ENCODE measurements around the gene NDOR1.

The NDOR1 gene

DNA sequence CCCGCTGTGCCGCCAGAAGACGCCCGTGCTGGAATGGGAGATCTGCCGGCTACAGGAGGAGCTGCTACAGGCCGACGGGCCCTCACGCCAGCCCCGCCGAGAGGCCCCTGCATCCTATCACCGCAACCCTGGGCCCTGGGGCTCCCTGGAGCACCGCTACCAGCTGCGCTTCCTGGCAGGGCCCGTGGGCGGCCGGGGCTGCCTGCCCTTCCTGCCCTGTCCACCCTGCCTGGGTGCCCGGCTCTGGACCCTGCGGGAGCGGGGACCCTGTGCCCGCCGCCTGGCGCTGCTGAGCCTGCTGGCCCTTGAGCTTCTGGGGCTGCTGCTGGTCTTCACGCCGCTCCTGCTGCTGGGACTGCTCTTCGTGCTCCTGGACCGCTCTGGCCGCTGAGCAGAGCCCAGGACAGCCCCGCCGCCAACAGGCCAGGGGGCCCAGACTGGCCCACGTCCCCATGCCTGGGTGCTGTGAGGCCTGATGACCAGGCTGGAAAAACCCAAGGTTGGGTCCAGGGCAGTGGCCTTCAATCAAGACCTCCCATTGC is 12.8 kb downstream of the NDOR1 start:
- no peak for DNase-seq

- no peak for DNase-seq
Measured at GRCh38 chr9:137218754-137219271, 13.3 kb downstream of the NDOR1 start.

DNA sequence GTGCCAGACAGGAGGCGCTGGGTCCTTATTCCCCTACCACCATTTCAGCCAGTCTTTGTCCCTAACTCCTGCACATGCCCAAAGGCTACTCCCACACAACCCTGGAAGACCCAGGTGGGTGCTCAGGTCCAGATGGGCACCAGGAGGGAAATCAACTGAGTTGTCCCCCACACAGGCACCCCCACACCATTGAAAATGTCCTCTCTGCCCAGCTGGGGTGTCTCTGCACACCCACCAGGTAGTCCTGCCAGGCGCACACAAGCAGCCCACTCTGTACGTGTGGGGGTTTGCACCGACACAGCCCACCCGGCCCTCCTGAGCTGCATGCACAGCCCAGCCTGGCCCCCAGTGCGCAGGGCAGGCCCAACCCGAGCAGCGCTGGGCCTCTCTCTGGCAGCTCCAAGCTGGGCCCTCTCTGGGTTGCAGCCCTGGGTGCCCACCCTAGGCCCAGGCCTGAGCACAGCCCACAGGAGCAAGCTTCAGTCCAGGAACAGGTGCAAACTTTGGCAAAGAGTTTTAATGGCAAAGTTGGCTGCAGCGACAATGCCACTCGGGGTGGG is 14.3 kb downstream of the NDOR1 start:
- DNase-seq: no peak

- DNase-seq: no peak
Measured at GRCh38 chr9:137220317-137221094, 15.0 kb downstream of the NDOR1 start.

- DNase-seq: no peak
Measured at GRCh38 chr9:137221095-137221505, 15.6 kb downstream of the NDOR1 start.

DNA sequence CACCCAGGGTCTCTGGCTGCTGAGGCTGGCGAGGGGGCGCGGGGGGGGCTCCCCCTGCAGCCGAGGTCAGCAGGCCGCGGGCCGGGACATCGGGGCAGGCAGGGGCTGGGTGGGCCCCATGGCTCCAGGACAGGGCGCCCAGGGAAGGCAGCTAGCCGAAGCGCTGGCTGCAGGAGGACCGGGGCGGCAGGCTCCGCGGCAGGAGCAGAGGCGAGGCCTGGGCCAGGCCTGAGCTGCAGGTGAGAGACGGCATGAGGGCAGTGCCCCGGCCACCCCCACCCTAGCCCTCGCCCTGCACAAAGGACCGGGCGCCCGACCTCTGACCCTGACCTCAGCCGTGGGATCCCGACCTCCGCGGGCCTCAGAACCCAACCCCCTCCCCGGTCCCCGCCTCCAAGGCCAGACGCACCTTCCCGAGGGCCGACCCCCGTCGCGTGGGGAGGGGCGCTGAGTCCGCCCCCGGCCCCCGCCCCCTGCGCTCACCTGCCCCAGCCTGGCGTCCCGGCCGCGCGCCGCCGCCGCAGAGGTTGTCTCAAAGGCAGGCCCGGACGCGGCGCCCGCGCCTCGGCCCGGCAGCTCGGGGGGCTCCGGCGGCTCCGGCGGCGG is 16.1 kb downstream of the NDOR1 start:
- no peak for DNase-seq

GRCh38 chr9:137222190-137223077 is 16.9 kb downstream of the NDOR1 start, which contains the start of gene RNF208:
TSS of gene RNF208 (minus strand) at chr9:137222240. CDS start at chr9:137221212, 1,028 bp downstream.
- DNase-seq: peak in 6 of 51 donors; percentile 13 to 61 (median 27)

GRCh38 chr9:137223078-137223970 is 17.8 kb downstream of the NDOR1 start:
- peak; percentile 89 to 99 (median 96) for DNase-seq

GRCh38 chr9:137224830-137225694 is 19.6 kb downstream of the NDOR1 start, which contains the start of gene CYSRT1:
TSS of gene CYSRT1 (plus strand) at chr9:137225174. CDS start at chr9:137225622, 448 bp downstream.
- DNase-seq: no peak

DNA sequence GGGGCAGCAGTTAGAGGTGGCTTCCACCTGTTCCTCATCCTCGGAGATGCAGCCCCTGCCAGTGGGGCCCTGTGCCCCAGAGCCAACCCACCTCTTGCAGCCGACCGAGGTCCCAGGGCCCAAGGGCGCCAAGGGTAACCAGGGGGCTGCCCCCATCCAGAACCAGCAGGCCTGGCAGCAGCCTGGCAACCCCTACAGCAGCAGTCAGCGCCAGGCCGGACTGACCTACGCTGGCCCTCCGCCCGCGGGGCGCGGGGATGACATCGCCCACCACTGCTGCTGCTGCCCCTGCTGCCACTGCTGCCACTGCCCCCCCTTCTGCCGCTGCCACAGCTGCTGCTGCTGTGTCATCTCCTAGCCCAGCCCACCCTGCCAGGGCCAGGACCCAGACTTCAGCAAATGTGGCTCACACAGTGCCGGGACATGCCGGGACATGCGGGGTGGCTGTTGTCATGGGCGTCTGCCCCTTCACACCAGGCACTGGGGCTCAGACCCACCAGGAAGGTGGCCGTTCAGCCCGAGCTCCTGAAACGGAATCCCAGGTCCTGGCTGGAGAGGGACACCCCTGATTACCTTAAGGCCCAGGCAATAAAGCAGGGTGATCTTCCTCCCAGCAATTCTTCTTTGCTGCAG is 20.3 kb downstream of the NDOR1 start:
- DNase-seq: no peak

DNA sequence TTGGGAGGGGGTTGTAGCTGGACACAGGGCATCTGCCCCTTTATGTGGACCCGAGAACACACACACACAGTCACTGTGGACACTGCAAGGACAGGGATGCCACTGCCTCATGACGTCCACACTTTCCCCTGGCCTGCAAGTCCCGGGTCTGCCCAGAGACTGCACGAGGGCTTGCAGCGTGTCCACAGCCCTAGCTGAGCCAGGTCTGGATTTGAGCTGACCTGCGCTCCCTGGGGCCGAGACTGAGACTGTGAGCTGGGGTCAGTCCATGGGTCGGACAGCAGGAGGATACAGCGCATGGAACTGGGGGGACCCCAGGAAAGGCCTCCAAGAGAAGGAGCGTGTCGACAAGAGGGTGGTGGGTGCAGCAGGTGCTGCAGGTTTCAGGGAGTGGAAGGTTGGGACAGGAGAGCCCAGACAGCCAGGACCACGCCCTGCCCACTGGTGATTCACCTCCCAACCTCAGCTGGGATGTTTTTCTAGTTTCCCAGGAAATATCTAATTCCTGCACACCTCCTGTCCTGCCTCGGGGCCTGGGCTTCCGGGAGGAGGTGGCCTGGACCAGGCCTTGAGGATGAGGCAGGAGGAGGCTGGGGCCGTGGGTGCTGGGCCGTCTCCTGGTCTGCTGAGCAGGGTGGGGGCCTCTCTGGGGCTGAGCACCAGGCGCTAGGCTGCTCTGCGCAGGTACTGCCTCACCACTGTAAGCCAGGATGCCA is 21.0 kb downstream of the NDOR1 start:
- DNase-seq: no peak

DNA sequence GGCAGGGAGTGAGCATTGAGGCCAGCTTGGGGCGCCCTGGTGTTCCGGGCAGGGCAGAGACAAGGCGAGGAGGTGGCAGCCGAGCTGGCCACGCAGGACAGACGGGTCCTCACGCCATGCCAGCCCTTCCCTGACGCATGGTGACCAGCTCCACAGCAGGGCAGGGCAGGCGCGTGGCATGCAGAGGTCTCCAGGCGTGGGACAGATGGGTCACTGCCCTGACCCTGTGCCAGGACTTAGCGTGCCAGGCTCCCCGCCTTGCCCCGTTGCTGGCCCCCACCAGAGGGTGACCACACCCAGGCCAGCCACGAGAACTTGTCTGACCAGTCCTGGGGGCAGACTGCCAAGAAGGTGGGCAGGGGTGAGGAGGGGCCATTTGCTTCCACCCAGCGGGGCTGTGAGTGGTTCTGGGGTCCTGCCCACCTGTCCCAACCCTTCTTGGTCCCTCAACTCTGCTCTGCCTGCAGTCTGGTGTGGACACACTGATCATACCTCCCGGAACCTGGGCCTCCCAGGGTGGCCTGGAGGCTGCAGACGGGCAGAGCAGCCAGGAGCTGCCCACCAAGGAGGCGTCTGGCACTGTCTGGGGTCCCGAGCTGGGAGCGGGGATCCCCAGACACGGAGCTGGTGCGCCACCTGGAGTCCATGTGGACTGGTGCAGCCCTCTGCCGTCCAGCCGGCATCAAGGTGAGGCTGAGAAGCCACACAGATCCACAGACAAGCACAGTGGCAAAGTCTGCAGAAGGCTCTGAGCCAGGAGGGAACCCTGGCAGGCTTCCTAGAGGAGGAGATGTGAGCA is 21.8 kb downstream of the NDOR1 start, which contains the start of gene RNF224:
RNF224 (plus strand) TSS at position 449 of the 799 bp plus-strand sequence. CDS start 834 bp downstream, outside the sequence.
- peak in 43 of 51 donors; percentile 7 to 73 (median 44) for DNase-seq

DNA sequence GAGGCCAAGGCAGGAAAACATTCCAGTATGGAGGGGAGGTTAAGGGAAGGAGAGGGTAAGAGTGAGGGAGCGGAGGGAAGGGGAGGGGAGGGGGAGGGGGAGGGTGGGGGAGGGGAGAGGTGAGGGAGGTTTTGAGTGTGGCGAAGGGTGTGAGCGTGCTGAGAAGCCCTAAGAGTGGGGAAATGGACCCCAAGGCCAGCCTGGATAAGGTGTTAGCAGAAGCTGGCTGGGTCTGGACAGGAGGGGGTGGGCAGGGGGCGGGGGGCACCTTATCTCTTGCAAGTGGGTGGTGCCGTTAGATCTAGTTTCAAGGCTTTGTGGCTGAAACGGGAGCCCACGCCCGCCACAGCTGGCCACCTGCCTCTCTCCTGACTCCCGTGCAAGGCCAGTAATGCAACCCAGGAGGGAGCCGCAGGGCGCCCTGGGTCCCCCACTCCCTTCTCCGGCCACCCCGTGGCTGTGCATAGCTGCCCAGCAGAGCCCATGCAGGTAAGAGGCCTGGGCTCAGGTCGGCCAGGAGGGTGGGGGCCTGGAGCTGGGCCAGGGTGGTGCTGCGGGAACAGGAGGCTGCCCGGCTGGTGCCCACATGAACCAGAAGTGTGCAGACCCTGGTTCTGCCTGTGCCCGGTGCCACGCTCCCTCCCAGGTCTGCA is 22.5 kb downstream of the NDOR1 start:
- DNase-seq: no peak

- DNase-seq: no peak
Measured at GRCh38 chr9:137228506-137228967, 23.0 kb downstream of the NDOR1 start.

DNA sequence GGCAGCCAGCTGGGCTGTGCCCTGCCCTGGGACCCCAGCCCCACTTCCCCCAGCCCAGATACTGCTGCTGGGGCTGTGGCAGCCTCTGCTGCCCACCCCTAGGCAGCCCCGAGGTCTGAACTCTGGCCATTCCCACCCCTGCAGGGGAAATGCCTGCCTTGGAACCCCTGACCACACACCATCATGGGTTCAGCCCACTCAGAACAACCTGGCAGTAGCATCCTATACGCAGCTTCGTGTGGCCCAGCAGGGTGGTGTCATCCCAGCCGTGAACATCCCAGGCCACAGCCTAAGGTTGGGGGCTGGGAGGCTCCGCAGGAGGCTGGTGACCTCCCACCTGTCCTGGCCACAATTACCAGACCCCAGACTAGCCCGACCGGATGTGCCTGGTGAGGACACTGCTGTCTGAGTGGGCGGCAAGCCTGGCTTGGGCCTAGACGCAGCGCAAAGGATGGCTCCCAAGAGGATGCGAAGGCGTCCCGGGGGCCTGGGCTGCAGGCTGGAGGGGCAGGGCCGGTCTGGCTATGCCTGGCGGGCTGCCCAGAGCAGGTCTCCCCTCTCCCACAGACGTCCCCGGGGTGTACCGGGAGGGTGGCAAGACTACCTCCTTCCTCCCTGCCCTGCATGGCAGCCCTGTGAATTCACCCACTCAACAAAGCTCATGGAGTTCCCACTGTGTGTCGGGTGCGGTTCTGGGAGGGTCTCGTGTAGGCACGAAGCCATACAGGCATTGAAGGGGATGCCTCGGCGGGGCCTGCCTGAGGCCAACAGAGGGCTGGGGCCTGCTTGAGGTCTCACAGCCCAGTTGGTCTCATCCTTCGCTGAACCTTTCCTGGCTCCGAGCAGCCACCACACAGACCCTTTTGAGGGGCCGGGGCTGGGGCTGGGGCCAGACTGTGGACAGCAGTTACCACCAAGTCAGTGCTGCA is 23.7 kb downstream of the NDOR1 start:
- no peak for DNase-seq
